PC-9 (cell line): ENCODE results near the gene DPYD. TPM values are rescaled to one million over a fixed set of nuclear protein-coding genes. Genes with fewer than 3 reads are reported as not detected.

ENCODE experiments used
- BruUV-seq: library from RNA; stranded (reverse); fragments of 400-500 nt; replicated peaks from 2 replicates; lab custom pipeline; 2021; lab: Mats Ljungman, UMichigan
- CTCF ChIA-PET: fragments of 300-600 bp; sonication (Branson Sonifier 250); formaldehyde crosslinking; loops from one replicate; lab custom pipeline; 2022; ENCODE audit warnings: antibody characterized with exemption; lab: Charles Lee
- POLR2A ChIA-PET: fragments of 300-600 bp; sonication (Branson Sonifier 250); formaldehyde crosslinking; loops from one replicate; lab custom pipeline; 2022; ENCODE audit warnings: antibody characterized with exemption; ENCODE audit not compliant: unreplicated experiment; lab: Charles Lee
- DNase-seq, 2 experiments: peaks; one replicate each; pipeline versions ENCODE4 v3.0.0 to v3.0.0-alpha.2; 2015 to 2022; ENCODE audit warnings: mixed read lengths in 1 of 2
- H2AFZ ChIP-seq: fragments of 200-600 bp; sonication (generic); 2 replicates; pipeline ENCODE4 v1.8.1; 2017; ENCODE audit warnings: antibody characterized with exemption
- H3F3A ChIP-seq: fragments of 200-600 bp; sonication (generic); 2 replicates; pipeline ENCODE4 v1.8.1; 2017; ENCODE audit warnings: antibody characterized with exemption, mild to moderate bottlenecking, low read depth; ENCODE audit not compliant: insufficient read depth
- H3K27ac ChIP-seq: fragments of 200-600 bp; sonication (generic); 2 replicates; pipeline ENCODE4 v1.6.1; 2016; ENCODE audit warnings: mixed run types
- H3K27me3 ChIP-seq: fragments of 200-600 bp; sonication (generic); 2 replicates; pipeline ENCODE4 v1.6.1; 2016; ENCODE audit warnings: low read depth, mixed run types; ENCODE audit not compliant: insufficient read depth
- H3K36me3 ChIP-seq: fragments of 200-600 bp; sonication (generic); 2 replicates; pipeline ENCODE4 v1.6.1; 2016; ENCODE audit warnings: low read depth, mixed run types
- H3K4me1 ChIP-seq: fragments of 200-600 bp; sonication (generic); replicated peaks from 2 replicates; pipeline ENCODE4 v1.6.1; 2016; ENCODE audit warnings: mixed run types; ENCODE audit not compliant: insufficient read depth
- H3K4me2 ChIP-seq: fragments of 200-600 bp; sonication (generic); 2 replicates; pipeline ENCODE4 v1.6.1; 2017; ENCODE audit warnings: mixed run types
- H3K4me3 ChIP-seq: fragments of 200-600 bp; sonication (generic); 2 replicates; pipeline ENCODE4 v1.6.1; 2016; ENCODE audit warnings: mixed run types
- H3K79me2 ChIP-seq: fragments of 200-600 bp; sonication (generic); 2 replicates; pipeline ENCODE4 v1.6.1; 2017; ENCODE audit warnings: low read depth, mixed run types
- H3K9me2 ChIP-seq: fragments of 200-600 bp; sonication (generic); 2 replicates; pipeline ENCODE4 v1.8.1; 2017; ENCODE audit warnings: mild to moderate bottlenecking; ENCODE audit not compliant: insufficient read depth
- H3K9me3 ChIP-seq: fragments of 200-600 bp; sonication (generic); 2 replicates; pipeline ENCODE4 v1.8.1; 2016; ENCODE audit warnings: low read depth; ENCODE audit not compliant: insufficient read depth
- H4K20me1 ChIP-seq: fragments of 200-600 bp; sonication (generic); 2 replicates; pipeline ENCODE4 v1.8.1; 2017; ENCODE audit not compliant: insufficient read depth
- EZH2 ChIP-seq: fragments of 200-600 bp; sonication (generic); IDR thresholded peaks from 2 replicates; pipeline ENCODE4 v1.8.0; 2017; ENCODE audit warnings: antibody characterized with exemption, low read depth
- intact Hi-C: fragments of 100-400 bp; cut with micrococcal nuclease; formaldehyde crosslinking; loops from one replicate; pipeline ENCODE4 v1.10.0; 2022; ENCODE audit not compliant: unreplicated experiment
- total RNA-seq: library from RNA; stranded (reverse); gene quantifications from 2 replicates; pipeline ENCODE4 v1.2.3, GENCODE V29; 2021
- TF ChIP-seq, protein P1 (sequence below): fragments of 200-600 bp; sonication (generic); conservative IDR thresholded peaks from 2 replicates; pipeline ENCODE4 v1.6.1; 2017; ENCODE audit warnings: mixed run types, antibody characterized with exemption, mild to moderate bottlenecking, moderate library complexity

DPYD gene
- total RNA-seq, 1 experiment from 2014 or later = 24.1 TPM

DNA sequence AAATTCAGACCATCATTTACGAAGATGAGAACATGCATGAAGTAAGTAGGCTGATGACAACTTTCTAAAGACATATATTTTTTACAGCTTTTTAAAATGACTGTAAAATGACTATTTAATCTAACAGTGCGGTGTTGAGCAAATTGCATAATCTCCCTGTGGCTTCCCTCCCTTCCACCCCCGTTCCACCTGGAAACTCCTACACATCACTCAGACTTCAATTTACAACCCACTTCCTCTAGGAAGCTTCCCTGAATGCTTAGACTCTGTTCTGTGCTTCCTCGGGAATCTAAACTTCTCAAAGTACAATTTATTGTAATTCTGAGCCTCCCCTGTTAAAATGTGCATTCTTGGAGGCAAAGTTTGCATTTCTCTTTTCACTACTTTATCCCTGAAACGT is 354.9 kb downstream of the DPYD start:
- H2AFZ ChIP-seq = no peak overlapping the region
- no peak overlapping the region for H3K27ac ChIP-seq
- H3K4me3 ChIP-seq = no peak overlapping the region
- intact Hi-C loops = no loop called here
- H3K4me2 ChIP-seq = no peak overlapping the region
- H3K9me2 ChIP-seq = no peaks in the 10 kb centered on the region
- H3K27me3 ChIP-seq = no peaks in the 10 kb centered on the region
- no peaks in the 10 kb centered on the region for H3F3A ChIP-seq
- BruUV-seq = no TSS peak
- H3K36me3 ChIP-seq = no peaks in the 10 kb centered on the region
- ChIA-PET CTCF (no interaction called here), POLR2A (no interaction called here)
- no peak for DNase-seq
- no peaks in the 10 kb centered on the region for H3K79me2 ChIP-seq
- H3K4me1 ChIP-seq = no peaks in the 10 kb centered on the region
- TF ChIP-seq, protein P1, sequence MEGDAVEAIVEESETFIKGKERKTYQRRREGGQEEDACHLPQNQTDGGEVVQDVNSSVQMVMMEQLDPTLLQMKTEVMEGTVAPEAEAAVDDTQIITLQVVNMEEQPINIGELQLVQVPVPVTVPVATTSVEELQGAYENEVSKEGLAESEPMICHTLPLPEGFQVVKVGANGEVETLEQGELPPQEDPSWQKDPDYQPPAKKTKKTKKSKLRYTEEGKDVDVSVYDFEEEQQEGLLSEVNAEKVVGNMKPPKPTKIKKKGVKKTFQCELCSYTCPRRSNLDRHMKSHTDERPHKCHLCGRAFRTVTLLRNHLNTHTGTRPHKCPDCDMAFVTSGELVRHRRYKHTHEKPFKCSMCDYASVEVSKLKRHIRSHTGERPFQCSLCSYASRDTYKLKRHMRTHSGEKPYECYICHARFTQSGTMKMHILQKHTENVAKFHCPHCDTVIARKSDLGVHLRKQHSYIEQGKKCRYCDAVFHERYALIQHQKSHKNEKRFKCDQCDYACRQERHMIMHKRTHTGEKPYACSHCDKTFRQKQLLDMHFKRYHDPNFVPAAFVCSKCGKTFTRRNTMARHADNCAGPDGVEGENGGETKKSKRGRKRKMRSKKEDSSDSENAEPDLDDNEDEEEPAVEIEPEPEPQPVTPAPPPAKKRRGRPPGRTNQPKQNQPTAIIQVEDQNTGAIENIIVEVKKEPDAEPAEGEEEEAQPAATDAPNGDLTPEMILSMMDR = no peak
- TF ChIP-seq EZH2 = no peak
- H4K20me1 ChIP-seq = no peaks in the 10 kb centered on the region
- no peaks in the 10 kb centered on the region for H3K9me3 ChIP-seq

DNA sequence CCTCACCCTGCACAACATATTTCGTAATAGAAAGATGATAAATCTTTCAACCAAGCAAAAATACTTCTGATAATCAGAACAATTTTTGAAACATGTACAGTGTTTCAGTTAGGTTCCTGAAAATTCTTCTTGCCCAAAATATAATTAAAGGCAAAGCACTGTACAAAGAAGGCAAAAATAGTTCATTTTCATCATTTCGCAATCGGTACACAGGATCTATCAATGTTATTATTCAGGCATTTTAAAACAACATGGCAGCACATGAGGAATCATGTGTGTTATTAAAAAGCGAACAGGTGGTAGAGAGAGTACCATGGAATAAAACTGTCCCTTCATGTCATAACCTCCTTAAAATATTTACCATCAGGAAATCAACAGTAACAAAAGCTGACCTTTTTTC is 356.9 kb downstream of the DPYD start:
- Histone ChIP-seq H3K4me3 (no peak overlapping the region), H3K27ac (no peak overlapping the region), H3K9me3 (no peaks in the 10 kb centered on the region), H3F3A (no peaks in the 10 kb centered on the region), H2AFZ (no peak overlapping the region), H3K4me1 (no peaks in the 10 kb centered on the region), H3K4me2 (no peak overlapping the region), H3K9me2 (no peaks in the 10 kb centered on the region), H4K20me1 (no peaks in the 10 kb centered on the region), H3K27me3 (no peaks in the 10 kb centered on the region), H3K79me2 (no peaks in the 10 kb centered on the region), H3K36me3 (no peaks in the 10 kb centered on the region)
- no peak for TF ChIP-seq EZH2
- TF ChIP-seq, protein P1 = no peak
- no TSS peak for BruUV-seq
- DNase-seq = no peak
- POLR2A ChIA-PET = no interaction called here
- CTCF ChIA-PET = no interaction called here
- intact Hi-C loops = no loop called here

DNA sequence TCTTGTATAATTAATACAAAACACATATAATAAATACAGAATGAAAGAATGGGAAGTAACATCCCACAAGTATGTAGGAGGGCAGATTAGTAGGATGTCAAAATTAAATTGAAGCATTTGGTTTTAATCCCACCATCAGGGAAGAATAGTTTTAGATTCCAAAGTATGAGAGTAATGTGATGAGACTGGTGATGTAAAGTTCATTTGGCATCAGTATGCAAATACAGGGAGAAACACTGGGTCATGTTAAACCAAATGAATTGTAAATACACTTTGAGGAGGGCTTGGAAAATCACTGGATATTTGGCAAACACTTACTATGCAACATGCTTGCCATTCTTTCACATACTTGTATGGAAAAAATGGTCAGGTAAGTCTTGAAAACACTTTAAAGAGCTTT is 358.8 kb downstream of the DPYD start:
- CTCF ChIA-PET = no interaction called here
- no peak overlapping the region for H3K27ac ChIP-seq
- intact Hi-C loops = no loop called here
- TF ChIP-seq, protein P1 = no peak
- no peak for TF ChIP-seq EZH2
- H3K9me3 ChIP-seq = no peaks in the 10 kb centered on the region
- H3K27me3 ChIP-seq = no peaks in the 10 kb centered on the region
- no peaks in the 10 kb centered on the region for H3K9me2 ChIP-seq
- H3K4me1 ChIP-seq = no peaks in the 10 kb centered on the region
- H3K79me2 ChIP-seq = no peaks in the 10 kb centered on the region
- H3K4me3 ChIP-seq = no peak overlapping the region
- H3K36me3 ChIP-seq = no peaks in the 10 kb centered on the region
- no peaks in the 10 kb centered on the region for H3F3A ChIP-seq
- BruUV-seq = no TSS peak
- no peak overlapping the region for H2AFZ ChIP-seq
- no peaks in the 10 kb centered on the region for H4K20me1 ChIP-seq
- H3K4me2 ChIP-seq = no peak overlapping the region
- no peak for DNase-seq
- POLR2A ChIA-PET = no interaction called here
